CD4-positive, alpha-beta T cell treated with Interleukin-6 for 4 hours (primary cell): ENCODE results near the gene SUV39H2.
"Not testable (repeated sequence)": the region's sequence is repeated elsewhere in the genome, so short reads cannot be mapped to it uniquely, and the experiment has no call there.

Experiments used
- DNase-seq: peaks from one replicate; pipeline ENCODE4 v3.0.0-alpha.2; 2020; ENCODE audit warnings: mixed read lengths

SUV39H2 gene

DNA sequence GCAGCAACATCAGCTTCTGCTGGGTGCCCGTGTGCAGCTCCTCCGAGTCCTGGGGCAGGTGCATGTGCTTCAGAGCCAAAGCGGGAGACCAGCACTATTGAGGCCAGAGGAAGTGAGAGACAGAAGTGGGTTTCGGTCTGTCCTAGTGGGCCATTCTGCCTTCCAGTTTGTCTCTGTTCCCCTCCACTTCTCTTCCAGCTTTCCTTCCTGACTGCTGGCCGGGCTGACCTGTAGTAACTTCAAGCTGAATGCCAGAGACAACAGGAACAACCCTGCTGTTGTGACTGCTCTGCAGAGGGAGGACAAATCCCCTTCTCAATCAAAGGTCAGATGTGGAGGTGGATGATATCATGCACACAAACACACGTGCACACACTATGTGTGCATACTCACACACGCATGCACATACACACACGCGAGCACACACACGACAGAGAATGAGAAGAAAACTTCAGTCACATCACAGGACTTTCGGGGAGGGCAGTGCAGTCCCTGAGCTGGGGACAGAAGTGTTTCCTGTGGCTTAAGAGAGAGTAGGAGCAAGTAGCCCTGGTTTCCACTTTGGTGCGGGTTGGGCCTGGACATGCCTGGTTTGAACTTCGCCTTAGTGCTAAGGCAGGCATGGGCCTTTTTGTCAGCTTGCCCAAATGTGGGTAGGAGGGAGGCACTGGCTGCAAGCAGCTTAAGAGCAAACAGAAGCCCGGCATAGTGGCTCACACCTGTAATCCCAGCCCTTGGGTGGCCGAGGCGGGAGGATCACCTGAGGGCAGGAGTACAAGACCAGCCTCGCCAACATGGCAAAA is 63.7 kb downstream of the SUV39H2 start:
- not testable (repeated sequence) for DNase-seq

DNA sequence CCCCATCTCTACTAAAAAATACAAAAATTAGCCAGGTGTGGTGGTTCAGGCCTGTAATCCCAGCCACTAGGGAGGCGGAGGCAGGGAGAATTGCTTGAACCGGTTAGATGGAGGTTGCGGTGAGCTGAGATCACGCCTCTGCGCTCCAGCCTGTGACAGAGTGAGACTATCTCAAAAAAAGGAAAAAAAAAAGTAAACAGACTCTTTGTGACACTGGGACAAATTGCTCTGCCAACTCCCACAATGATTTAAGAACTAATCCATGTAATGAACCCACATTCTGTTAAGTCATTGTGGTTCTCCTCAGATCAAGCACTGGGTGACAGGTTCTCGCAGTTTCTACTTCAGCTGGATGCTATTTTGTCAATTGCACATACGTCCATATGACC is 64.3 kb downstream of the SUV39H2 start:
- not testable (repeated sequence) for DNase-seq

DNA sequence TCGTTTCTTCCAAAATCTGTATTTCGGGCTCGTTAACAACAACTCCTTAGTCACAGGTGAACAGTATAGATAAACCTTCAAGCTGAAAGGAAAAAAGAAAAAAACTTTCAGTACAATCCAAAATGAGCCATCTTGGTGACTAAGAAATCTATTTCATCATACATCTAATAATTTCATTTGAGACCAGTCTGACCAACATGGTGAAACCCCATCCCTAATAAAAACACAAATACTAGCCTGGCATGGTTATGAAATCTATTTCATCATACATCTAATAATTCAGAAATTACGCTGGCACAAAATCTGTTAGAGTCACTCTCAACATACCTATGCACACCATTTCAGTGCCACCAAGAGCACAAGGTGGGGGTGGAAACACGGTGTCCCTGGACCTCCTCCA is 66.4 kb downstream of the SUV39H2 start:
- no peak for DNase-seq

GRCh38 chr10:14947268-14947667 is 68.6 kb downstream of the SUV39H2 start:
- DNase-seq, result no peak

GRCh38 chr10:14949291-14949690 is 70.6 kb downstream of the SUV39H2 start:
- DNase-seq, result no peak

GRCh38 chr10:14952851-14953423 is 74.3 kb downstream of the SUV39H2 start:
- DNase-seq, result no peak

DNA sequence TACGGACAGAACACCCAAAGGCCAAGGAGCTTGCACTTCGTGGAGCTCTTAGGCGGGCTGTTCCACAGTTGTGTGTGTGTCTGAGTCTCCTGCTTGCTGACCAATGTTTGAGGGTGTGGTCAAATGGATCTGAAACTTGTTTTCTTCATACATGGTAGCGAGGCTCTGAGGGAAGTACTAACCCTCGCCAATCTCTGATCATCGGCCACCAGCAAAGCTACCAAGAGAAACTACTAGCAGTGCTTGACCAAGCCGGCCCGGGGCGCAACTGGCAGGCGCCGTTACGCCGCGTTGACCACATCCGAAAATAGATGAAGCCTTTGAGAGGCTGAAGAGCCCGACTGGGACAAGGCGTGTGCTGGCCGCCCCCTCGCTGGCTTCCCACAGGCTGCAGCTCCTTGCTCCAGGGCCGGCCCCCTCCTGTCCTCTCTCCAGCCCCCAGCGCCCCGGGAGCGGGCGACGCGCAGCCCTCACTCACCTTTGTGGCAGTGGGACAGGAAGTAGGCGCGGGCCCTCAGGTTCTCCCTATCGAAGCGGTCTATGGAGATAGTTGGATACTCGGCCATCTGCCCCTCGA is 74.8 kb downstream of the SUV39H2 start:
- DNase-seq, result no peak
